ENCODE results near the gene NKX6-2. TPM values are rescaled to one million over a fixed set of nuclear protein-coding genes. Genes with fewer than 3 reads are reported as not detected.

The NKX6-2 gene
- total and polyA plus RNA-seq, 4 donors: 0.07 to 7.1 TPM; not detected in 2

DNA sequence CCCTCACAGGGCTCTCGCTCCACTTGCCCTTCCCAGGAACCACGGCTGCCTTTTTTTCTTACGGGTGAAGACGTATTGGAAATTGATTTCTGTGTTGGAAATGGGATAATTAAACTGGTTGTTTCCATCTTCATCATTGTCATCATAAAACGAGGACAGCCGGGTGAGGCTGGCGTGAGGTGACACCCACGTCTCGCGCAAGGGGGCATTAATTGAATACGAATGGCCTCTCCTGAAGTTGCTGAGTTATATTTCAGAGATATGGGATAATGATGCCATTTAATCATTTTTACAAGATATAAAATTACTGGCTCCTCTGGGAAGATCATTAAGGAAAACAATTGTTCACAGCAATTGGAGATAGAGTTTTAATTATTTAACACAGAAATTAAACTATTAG, 18.3 kb upstream of the NKX6-2 start:
- TF ChIP-seq RAD21 (IDR thresholded peaks at IDR 0.05) (no peak), HNF4G (IDR thresholded peaks at IDR 0.05) (no peak), HNF4A (conservative IDR thresholded peaks at IDR 0.05) (no peak), FOXA2 (IDR thresholded peaks at IDR 0.05) (no peak), EGR1 (IDR thresholded peaks at IDR 0.05; ENCODE audit: low read depth in 2 of 2) (no peak), TAF1 (conservative IDR thresholded peaks at IDR 0.05) (no peak)
- TF ChIP-seq, protein P1, sequence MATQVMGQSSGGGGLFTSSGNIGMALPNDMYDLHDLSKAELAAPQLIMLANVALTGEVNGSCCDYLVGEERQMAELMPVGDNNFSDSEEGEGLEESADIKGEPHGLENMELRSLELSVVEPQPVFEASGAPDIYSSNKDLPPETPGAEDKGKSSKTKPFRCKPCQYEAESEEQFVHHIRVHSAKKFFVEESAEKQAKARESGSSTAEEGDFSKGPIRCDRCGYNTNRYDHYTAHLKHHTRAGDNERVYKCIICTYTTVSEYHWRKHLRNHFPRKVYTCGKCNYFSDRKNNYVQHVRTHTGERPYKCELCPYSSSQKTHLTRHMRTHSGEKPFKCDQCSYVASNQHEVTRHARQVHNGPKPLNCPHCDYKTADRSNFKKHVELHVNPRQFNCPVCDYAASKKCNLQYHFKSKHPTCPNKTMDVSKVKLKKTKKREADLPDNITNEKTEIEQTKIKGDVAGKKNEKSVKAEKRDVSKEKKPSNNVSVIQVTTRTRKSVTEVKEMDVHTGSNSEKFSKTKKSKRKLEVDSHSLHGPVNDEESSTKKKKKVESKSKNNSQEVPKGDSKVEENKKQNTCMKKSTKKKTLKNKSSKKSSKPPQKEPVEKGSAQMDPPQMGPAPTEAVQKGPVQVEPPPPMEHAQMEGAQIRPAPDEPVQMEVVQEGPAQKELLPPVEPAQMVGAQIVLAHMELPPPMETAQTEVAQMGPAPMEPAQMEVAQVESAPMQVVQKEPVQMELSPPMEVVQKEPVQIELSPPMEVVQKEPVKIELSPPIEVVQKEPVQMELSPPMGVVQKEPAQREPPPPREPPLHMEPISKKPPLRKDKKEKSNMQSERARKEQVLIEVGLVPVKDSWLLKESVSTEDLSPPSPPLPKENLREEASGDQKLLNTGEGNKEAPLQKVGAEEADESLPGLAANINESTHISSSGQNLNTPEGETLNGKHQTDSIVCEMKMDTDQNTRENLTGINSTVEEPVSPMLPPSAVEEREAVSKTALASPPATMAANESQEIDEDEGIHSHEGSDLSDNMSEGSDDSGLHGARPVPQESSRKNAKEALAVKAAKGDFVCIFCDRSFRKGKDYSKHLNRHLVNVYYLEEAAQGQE (IDR thresholded peaks at IDR 0.05): no peak
- Histone ChIP-seq H3K27ac (ENCODE audit: low read depth in 1 of 2, low read length in 2 of 2) (no peak overlapping the region), H3K36me3 (ENCODE audit: control insufficient read depth in 4 of 4, insufficient read depth in 3 of 4, low read depth in 1 of 4, low read length in 3 of 4) (no peaks in the 10 kb centered on the region), H3K9me3 (ENCODE audit: control insufficient read depth in 4 of 4, low read length in 3 of 4) (peaks cover 0 to 5% (median 1%) of the 10 kb centered on the region in 4 donors), H3K4me3 (ENCODE audit: low read depth in 1 of 3, low read length in 3 of 3) (no peak overlapping the region), H3K4me1 (ENCODE audit: control insufficient read depth in 4 of 4, insufficient read depth in 4 of 4, low read length in 3 of 4) (no peaks in the 10 kb centered on the region), H3K9ac (ENCODE audit: low read depth in 1 of 2, low read length in 2 of 2) (no peak overlapping the region), H3K27me3 (ENCODE audit: control insufficient read depth in 4 of 4, insufficient read depth in 4 of 4, low read length in 3 of 4) (no peaks in the 10 kb centered on the region)
- DNase-seq (ENCODE audit: low spot score): no peak
- 92% methylated on average over 11 of the region's 11 CpGs for WGBS

DNA sequence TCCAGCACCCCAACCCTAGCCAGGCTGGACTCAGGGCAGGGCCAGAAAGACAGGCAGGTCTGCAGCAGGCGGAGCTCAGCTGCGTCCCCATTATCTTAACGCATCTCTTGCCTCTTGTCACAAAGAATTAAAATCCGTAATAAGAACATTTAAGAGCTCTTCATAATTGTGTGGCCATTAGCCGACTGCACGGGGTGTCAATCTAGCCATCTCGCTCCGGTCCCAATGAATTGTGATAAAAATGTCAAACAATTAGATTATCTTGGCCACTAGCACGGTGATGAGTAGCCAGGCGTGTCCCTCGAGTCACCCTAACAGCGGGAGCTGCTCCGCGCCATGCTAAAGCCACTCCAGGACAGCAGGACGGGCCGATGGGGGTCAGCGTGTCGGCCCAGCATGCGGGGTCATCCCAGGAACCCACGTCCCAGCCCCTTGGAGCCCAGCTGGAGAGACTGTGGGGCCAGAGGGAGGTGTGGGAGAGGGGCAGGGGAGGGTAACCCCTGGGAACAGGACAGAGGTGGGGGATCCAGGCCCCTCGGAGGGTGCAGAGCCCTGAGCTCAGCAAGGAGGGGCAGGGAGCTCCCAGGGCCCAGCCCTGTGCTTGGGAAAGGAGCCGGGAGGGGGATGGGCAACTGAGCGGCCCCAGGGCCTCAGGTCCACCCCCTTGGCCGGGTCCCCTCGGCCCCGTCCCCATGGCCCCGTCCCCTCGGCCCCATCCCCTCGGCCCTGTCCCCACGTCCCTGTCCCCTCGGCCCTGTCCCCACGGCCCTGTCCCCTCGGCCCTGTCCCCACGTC, 17.7 kb upstream of the NKX6-2 start:
- TF ChIP-seq YY1 (IDR thresholded peaks at IDR 0.05) (no peak), NR2F2 (IDR thresholded peaks at IDR 0.05) (no peak), GABPA (IDR thresholded peaks at IDR 0.05 in 1 of 2, conservative IDR thresholded peaks at IDR 0.05 in 1 of 2) (no peak), TAF1 (conservative IDR thresholded peaks at IDR 0.05) (no peak), HNF4G (IDR thresholded peaks at IDR 0.05) (no peak), HNF4A (conservative IDR thresholded peaks at IDR 0.05) (no peak), SP1 (IDR thresholded peaks at IDR 0.05) (no peak), FOXA2 (IDR thresholded peaks at IDR 0.05) (no peak), RXRA (IDR thresholded peaks at IDR 0.05) (no peak), EGR1 (IDR thresholded peaks at IDR 0.05; ENCODE audit: low read depth in 2 of 2) (no peak), RAD21 (IDR thresholded peaks at IDR 0.05) (no peak), JUND (IDR thresholded peaks at IDR 0.05) (no peak), FOXA1 (IDR thresholded peaks at IDR 0.05) (no peak)
- TF ChIP-seq, protein P2, sequence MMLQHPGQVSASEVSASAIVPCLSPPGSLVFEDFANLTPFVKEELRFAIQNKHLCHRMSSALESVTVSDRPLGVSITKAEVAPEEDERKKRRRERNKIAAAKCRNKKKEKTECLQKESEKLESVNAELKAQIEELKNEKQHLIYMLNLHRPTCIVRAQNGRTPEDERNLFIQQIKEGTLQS (IDR thresholded peaks at IDR 0.05): no peak
- TF ChIP-seq, protein P1 (IDR thresholded peaks at IDR 0.05): no peak
- TF ChIP-seq, protein P3, sequence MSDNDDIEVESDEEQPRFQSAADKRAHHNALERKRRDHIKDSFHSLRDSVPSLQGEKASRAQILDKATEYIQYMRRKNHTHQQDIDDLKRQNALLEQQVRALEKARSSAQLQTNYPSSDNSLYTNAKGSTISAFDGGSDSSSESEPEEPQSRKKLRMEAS (IDR thresholded peaks at IDR 0.05): no peak
- TF ChIP-seq, protein P4, sequence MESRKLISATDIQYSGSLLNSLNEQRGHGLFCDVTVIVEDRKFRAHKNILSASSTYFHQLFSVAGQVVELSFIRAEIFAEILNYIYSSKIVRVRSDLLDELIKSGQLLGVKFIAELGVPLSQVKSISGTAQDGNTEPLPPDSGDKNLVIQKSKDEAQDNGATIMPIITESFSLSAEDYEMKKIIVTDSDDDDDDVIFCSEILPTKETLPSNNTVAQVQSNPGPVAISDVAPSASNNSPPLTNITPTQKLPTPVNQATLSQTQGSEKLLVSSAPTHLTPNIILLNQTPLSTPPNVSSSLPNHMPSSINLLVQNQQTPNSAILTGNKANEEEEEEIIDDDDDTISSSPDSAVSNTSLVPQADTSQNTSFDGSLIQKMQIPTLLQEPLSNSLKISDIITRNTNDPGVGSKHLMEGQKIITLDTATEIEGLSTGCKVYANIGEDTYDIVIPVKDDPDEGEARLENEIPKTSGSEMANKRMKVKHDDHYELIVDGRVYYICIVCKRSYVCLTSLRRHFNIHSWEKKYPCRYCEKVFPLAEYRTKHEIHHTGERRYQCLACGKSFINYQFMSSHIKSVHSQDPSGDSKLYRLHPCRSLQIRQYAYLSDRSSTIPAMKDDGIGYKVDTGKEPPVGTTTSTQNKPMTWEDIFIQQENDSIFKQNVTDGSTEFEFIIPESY (IDR thresholded peaks at IDR 0.05): no peak
- TF ChIP-seq, protein P5, sequence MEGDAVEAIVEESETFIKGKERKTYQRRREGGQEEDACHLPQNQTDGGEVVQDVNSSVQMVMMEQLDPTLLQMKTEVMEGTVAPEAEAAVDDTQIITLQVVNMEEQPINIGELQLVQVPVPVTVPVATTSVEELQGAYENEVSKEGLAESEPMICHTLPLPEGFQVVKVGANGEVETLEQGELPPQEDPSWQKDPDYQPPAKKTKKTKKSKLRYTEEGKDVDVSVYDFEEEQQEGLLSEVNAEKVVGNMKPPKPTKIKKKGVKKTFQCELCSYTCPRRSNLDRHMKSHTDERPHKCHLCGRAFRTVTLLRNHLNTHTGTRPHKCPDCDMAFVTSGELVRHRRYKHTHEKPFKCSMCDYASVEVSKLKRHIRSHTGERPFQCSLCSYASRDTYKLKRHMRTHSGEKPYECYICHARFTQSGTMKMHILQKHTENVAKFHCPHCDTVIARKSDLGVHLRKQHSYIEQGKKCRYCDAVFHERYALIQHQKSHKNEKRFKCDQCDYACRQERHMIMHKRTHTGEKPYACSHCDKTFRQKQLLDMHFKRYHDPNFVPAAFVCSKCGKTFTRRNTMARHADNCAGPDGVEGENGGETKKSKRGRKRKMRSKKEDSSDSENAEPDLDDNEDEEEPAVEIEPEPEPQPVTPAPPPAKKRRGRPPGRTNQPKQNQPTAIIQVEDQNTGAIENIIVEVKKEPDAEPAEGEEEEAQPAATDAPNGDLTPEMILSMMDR (IDR thresholded peaks at IDR 0.05; ENCODE audit: low read depth, low read length, missing input control): no peak
- WGBS: 83% methylated on average over 34 of the region's 34 CpGs
- Histone ChIP-seq H3K27me3 (ENCODE audit: control insufficient read depth in 4 of 4, insufficient read depth in 4 of 4, low read length in 3 of 4) (no peaks in the 10 kb centered on the region), H3K27ac (ENCODE audit: low read depth in 1 of 2, low read length in 2 of 2) (no peak overlapping the region), H3K9ac (ENCODE audit: low read depth in 1 of 2, low read length in 2 of 2) (no peak overlapping the region), H3K36me3 (ENCODE audit: control insufficient read depth in 4 of 4, insufficient read depth in 3 of 4, low read depth in 1 of 4, low read length in 3 of 4) (no peaks in the 10 kb centered on the region), H3K4me3 (ENCODE audit: low read depth in 1 of 3, low read length in 3 of 3) (no peak overlapping the region), H3K9me3 (ENCODE audit: control insufficient read depth in 4 of 4, low read length in 3 of 4) (peaks cover 0 to 5% (median 1%) of the 10 kb centered on the region in 4 donors), H3K4me1 (ENCODE audit: control insufficient read depth in 4 of 4, insufficient read depth in 4 of 4, low read length in 3 of 4) (no peaks in the 10 kb centered on the region)
- no peak for DNase-seq (ENCODE audit: low spot score)
